GM12875 (cell line): ENCODE measurements around the gene ADGRA1.

Source experiments
- H3K4me3 ChIP-seq: one replicate; pipeline ENCODE4 v1.5.1; 2011; ENCODE audit warnings: low read depth, low read length, control low read depth
- TF ChIP-seq, protein P1 (sequence below): IDR thresholded peaks from 2 replicates; pipeline ENCODE4 v1.5.1; 2011; ENCODE audit warnings: low read depth, mild to moderate bottlenecking, control low read depth, inconsistent platforms, low read length, moderate library complexity, borderline replicate concordance; ENCODE audit not compliant: insufficient read depth

The ADGRA1 gene

DNA sequence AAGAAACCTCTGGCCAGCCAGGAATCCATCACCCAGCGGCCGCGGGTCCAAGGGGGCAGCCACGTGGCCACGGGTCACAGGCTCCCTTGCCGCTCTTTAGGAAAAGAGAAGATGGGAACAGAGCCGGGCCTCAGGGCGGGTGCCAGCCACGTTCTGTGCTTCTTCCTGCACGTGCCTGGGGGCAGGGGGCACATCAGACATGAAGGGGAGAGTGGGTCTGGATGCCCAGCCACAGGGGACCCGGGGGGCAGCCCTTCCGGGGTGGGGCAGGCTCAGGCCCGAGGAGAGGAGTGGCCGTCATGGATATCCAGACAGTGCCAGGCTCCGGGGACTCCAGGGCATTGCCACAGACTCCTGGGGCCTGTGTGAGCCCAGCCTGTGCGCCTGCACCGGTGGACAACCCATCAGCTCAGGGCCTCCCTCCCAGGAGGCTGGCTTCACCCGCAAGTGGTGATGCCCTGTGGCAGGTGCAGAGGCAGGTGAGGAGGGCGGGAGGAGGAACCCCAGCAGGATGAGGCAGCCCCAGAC, 31.0 kb upstream of the ADGRA1 start:
- no peak overlapping the region for H3K4me3 ChIP-seq
- TF ChIP-seq, protein P1, sequence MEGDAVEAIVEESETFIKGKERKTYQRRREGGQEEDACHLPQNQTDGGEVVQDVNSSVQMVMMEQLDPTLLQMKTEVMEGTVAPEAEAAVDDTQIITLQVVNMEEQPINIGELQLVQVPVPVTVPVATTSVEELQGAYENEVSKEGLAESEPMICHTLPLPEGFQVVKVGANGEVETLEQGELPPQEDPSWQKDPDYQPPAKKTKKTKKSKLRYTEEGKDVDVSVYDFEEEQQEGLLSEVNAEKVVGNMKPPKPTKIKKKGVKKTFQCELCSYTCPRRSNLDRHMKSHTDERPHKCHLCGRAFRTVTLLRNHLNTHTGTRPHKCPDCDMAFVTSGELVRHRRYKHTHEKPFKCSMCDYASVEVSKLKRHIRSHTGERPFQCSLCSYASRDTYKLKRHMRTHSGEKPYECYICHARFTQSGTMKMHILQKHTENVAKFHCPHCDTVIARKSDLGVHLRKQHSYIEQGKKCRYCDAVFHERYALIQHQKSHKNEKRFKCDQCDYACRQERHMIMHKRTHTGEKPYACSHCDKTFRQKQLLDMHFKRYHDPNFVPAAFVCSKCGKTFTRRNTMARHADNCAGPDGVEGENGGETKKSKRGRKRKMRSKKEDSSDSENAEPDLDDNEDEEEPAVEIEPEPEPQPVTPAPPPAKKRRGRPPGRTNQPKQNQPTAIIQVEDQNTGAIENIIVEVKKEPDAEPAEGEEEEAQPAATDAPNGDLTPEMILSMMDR, result no peak

DNA sequence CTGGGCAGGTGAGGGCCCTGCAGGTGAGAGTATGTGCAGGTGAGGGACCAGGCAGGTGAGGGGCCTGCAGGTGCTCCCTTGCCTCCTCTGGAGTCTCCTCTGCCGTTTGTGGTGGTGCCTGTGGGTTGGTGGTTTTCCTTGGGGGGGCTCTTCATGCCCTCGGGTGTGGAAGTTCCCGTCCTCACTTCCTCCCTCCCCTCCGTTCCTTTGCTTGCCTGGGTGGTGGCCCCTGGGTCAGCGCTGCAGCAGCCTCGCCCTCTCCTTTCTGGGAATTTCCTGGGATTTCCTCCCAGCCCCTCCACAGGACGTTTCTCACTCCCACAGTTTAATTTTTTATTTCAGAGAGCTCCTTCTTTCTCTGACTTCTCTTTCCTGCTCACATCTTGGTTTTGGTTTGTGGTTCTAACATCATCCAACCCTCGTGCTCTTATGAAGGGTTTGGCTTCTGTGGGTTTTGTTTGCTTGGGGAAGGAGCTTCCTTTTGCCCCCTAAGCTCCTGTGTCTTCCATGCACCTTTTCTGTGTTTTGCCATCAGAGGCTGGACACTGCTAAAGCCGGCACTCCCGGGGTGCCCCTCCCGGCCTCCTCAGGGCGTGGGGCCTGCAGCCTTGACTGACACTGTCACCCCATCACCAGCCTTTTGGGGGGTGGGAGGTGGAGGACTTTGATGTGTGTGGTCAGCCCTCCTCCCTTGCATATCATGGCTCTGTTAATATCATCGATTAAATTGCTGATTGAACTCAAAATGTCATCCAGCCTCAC, 29.2 kb upstream of the ADGRA1 start:
- TF ChIP-seq, protein P1, result no peak
- no peak overlapping the region for H3K4me3 ChIP-seq

GRCh38 chr10:133059093-133059470, 28.6 kb upstream of the ADGRA1 start:
- TF ChIP-seq, protein P1, result no peak
- no peak overlapping the region for H3K4me3 ChIP-seq

DNA sequence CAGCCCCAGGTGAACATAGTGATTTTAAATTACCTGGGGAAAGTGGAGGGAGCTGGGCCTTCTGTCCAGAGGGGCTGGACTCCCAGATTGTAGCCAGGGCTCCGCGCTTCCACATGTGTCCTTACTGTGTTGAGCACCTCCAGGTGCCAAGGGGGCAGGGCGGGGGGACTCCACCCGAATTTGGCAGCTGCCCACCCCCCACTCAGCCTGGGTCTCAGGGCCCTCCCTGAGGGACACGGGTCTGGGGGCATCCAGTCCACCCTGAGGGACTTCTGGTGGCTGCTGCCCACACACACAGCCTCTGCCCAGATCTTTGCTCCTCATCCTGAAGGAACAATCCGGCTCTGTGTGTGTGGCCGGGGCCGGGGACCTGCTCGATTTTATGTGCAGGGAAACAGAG, 28.2 kb upstream of the ADGRA1 start:
- TF ChIP-seq, protein P1, result no peak
- no peak overlapping the region for H3K4me3 ChIP-seq

DNA sequence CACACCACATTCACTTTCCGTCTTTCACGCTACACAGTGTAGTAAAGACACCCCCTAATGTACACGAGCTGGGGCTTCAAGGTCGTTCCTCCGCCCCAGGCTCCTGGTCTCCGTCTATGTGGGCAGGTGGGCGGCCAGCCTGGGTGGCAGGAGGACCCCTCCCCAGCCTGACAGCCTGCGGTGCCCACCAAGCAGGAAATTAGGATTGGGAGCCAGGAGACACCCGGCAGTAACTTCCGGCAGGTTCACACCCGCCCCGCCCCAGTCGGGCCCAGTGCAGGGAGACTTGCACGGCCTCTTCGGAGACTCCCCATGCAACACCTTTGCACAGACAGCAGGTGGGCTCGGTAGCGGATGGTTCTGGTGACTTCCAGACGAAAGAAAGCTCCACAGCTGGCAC, 27.7 kb upstream of the ADGRA1 start:
- TF ChIP-seq, protein P1, result no peak
- H3K4me3 ChIP-seq, result no peak overlapping the region

DNA sequence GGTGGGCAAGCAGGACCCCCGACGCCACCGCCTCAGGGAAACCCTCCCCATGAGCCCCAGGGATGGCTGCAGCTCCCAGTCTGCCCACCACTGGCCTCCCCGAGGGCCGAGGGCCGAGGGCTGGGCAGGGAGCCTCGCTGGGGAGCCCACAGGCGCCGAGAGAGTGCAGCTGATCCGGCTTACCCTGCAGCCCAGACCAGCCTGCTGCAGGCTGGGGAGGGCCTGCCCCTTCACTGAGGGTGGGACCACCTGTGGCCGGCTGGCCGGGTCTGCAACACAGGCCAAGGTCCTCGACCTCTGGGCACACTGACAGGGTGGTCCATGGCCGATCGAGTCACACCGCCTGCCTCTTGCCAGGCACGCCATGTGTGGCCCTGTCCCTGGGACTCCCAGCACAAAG, 27.3 kb upstream of the ADGRA1 start:
- no peak overlapping the region for H3K4me3 ChIP-seq
- TF ChIP-seq, protein P1, result no peak

DNA sequence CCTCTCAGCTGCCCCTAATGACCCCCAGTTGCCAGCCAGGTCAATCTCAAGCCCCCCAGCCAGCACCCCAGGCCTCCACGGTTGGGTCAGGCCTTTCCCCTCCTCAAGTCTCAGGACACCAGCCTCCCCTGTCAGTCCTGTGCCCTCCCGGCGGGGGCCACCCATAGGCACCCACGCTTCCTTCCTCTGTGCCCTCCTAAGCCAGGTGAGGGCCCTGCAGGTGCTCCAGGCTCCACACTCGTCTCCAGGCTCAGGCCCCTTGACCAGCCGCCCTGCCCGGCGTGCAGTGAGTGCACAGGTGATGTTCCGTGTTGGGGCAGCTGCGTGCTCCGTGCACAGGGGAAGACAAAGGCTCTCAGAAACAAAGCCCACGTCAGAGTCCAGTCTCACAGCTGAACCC, 26.8 kb upstream of the ADGRA1 start:
- no peak overlapping the region for H3K4me3 ChIP-seq
- TF ChIP-seq, protein P1, result no peak
